ENCODE results near the gene TMPRSS11D. TPM values are rescaled to one million over a fixed set of nuclear protein-coding genes. Genes with fewer than 3 reads are reported as not detected.

Gene TMPRSS11D
- total and polyA plus RNA-seq, 7 experiments from 2014 or later: not detected

GRCh38 chr4:67909905-67910584 is 26.2 kb upstream of the TMPRSS11D start:
- ChIA-PET CTCF (interaction anchor here (0.6 to 0.9 kb wide), 2 partner anchors 161 to 359 kb away, joined by 3 read pairs; no protein-coding TSS in a partner anchor), POLR2A (interaction anchor here (0.8 kb wide), 1 partner anchor 11 kb away, joined by 3 read pairs; no protein-coding TSS in a partner anchor)
- peak in 5 of 9 donors; percentile 7 to 18 (median 13) for DNase-seq
- H3K4me3 Mint-ChIP-seq: no peak overlapping the region
- H3K4me3 ChIP-seq (ENCODE audit: low read length): no peak overlapping the region
- ATAC-seq: no peak
- no peak overlapping the region for H3K27ac ChIP-seq (ENCODE audit: low read depth, low read length)
- H3K4me1 Mint-ChIP-seq: peaks cover 0 to 2% (median 0%) of the 10 kb centered on the region in 7 donors
- no peaks in the 10 kb centered on the region for H3K4me1 ChIP-seq (ENCODE audit: control insufficient read depth in 2 of 2, insufficient read depth in 2 of 2, low read length in 2 of 2)
- peaks cover 0 to 17% (median 4%) of the 10 kb centered on the region in 11 donors for H3K9me3 Mint-ChIP-seq
- H3K36me3 Mint-ChIP-seq: peaks cover 0 to 6% (median 0%) of the 10 kb centered on the region in 5 donors
- H3K27me3 ChIP-seq (ENCODE audit: control insufficient read depth in 2 of 2, insufficient read depth in 2 of 2, low read length in 2 of 2): no peaks in the 10 kb centered on the region
- no peak overlapping the region for H3K27ac Mint-ChIP-seq
- intact Hi-C loops (cut with micrococcal nuclease): loop anchor here (1.0 to 5.0 kb wide), 3 partner anchors 163 to 361 kb away; no protein-coding TSS in a partner anchor
- H3K27me3 Mint-ChIP-seq: peaks cover 3 to 26% (median 13%) of the 10 kb centered on the region in 5 donors
- no peaks in the 10 kb centered on the region for H3K9me3 ChIP-seq (ENCODE audit: control insufficient read depth in 2 of 3, low read length in 3 of 3)
- H3K36me3 ChIP-seq (ENCODE audit: control insufficient read depth in 2 of 3, insufficient read depth in 3 of 3, low read length in 3 of 3): no peaks in the 10 kb centered on the region

- Mint-ChIP-seq H3K9me3 (peaks cover 0 to 17% (median 4%) of the 10 kb centered on the region in 11 donors), H3K36me3 (peaks cover 0 to 6% (median 0%) of the 10 kb centered on the region in 5 donors), H3K4me3 (no peak overlapping the region), H3K4me1 (peaks cover 0 to 2% (median 0%) of the 10 kb centered on the region in 7 donors), H3K27ac (no peak overlapping the region), H3K27me3 (peaks cover 3 to 24% (median 13%) of the 10 kb centered on the region in 5 donors)
- H3K4me1 ChIP-seq (ENCODE audit: control insufficient read depth in 2 of 2, insufficient read depth in 2 of 2, low read length in 2 of 2): no peaks in the 10 kb centered on the region
- no peaks in the 10 kb centered on the region for H3K9me3 ChIP-seq (ENCODE audit: control insufficient read depth in 2 of 3, low read length in 3 of 3)
- H3K27ac ChIP-seq (ENCODE audit: low read depth, low read length): no peak overlapping the region
- intact Hi-C loops (cut with micrococcal nuclease): no loop called here
- CTCF ChIA-PET: no interaction called here
- ATAC-seq: no peak
- H3K27me3 ChIP-seq (ENCODE audit: control insufficient read depth in 2 of 2, insufficient read depth in 2 of 2, low read length in 2 of 2): no peaks in the 10 kb centered on the region
- no peak overlapping the region for H3K4me3 ChIP-seq (ENCODE audit: low read length)
- H3K36me3 ChIP-seq (ENCODE audit: control insufficient read depth in 2 of 3, insufficient read depth in 3 of 3, low read length in 3 of 3): no peaks in the 10 kb centered on the region
- no peak for DNase-seq
- POLR2A ChIA-PET: no interaction called here
These were observed 23.8 kb upstream of the TMPRSS11D start for GRCh38 chr4:67907650-67908049.

GRCh38 chr4:67899096-67899495 is 15.3 kb upstream of the TMPRSS11D start:
- H3K27me3 ChIP-seq (ENCODE audit: control insufficient read depth in 2 of 2, insufficient read depth in 2 of 2, low read length in 2 of 2): no peaks in the 10 kb centered on the region
- H3K27ac ChIP-seq (ENCODE audit: low read depth, low read length): no peak overlapping the region
- ChIA-PET POLR2A (no interaction called here), CTCF (no interaction called here)
- Mint-ChIP-seq H3K27me3 (peaks cover 0 to 4% (median 0%) of the 10 kb centered on the region in 5 donors), H3K9me3 (peaks cover 0 to 5% (median 0%) of the 10 kb centered on the region in 11 donors), H3K4me1 (peaks cover 0 to 7% (median 0%) of the 10 kb centered on the region in 7 donors), H3K27ac (no peak overlapping the region), H3K4me3 (no peak overlapping the region), H3K36me3 (no peaks in the 10 kb centered on the region)
- H3K4me1 ChIP-seq (ENCODE audit: control insufficient read depth in 2 of 2, insufficient read depth in 2 of 2, low read length in 2 of 2): no peaks in the 10 kb centered on the region
- H3K9me3 ChIP-seq (ENCODE audit: control insufficient read depth in 2 of 3, low read length in 3 of 3): no peaks in the 10 kb centered on the region
- no peaks in the 10 kb centered on the region for H3K36me3 ChIP-seq (ENCODE audit: control insufficient read depth in 2 of 3, insufficient read depth in 3 of 3, low read length in 3 of 3)
- intact Hi-C loops (cut with micrococcal nuclease): no loop called here
- no peak for ATAC-seq
- H3K4me3 ChIP-seq (ENCODE audit: low read length): no peak overlapping the region
- DNase-seq: no peak

- H3K36me3 Mint-ChIP-seq: no peaks in the 10 kb centered on the region
- intact Hi-C loops (cut with micrococcal nuclease): no loop called here
- H3K4me3 Mint-ChIP-seq: no peak overlapping the region
- POLR2A ChIA-PET: no interaction called here
- no peak overlapping the region for H3K27ac ChIP-seq (ENCODE audit: low read depth, low read length)
- no peaks in the 10 kb centered on the region for H3K27me3 ChIP-seq (ENCODE audit: control insufficient read depth in 2 of 2, insufficient read depth in 2 of 2, low read length in 2 of 2)
- CTCF ChIA-PET: interaction anchor here (0.6 kb wide), 1 partner anchor 810 kb away, joined by 3 read pairs; no protein-coding TSS in a partner anchor
- H3K27me3 Mint-ChIP-seq: no peaks in the 10 kb centered on the region
- H3K9me3 Mint-ChIP-seq: peaks cover 0 to 5% (median 0%) of the 10 kb centered on the region in 11 donors
- H3K4me1 ChIP-seq (ENCODE audit: control insufficient read depth in 2 of 2, insufficient read depth in 2 of 2, low read length in 2 of 2): no peaks in the 10 kb centered on the region
- peaks cover 0 to 7% (median 0%) of the 10 kb centered on the region in 7 donors for H3K4me1 Mint-ChIP-seq
- no peaks in the 10 kb centered on the region for H3K36me3 ChIP-seq (ENCODE audit: control insufficient read depth in 2 of 3, insufficient read depth in 3 of 3, low read length in 3 of 3)
- DNase-seq: no peak
- no peak for ATAC-seq
- no peak overlapping the region for H3K4me3 ChIP-seq (ENCODE audit: low read length)
- H3K27ac Mint-ChIP-seq: no peak overlapping the region
- H3K9me3 ChIP-seq (ENCODE audit: control insufficient read depth in 2 of 3, low read length in 3 of 3): no peaks in the 10 kb centered on the region
These were observed 13.9 kb upstream of the TMPRSS11D start for GRCh38 chr4:67897686-67898085.

GRCh38 chr4:67896421-67897065 is 12.7 kb upstream of the TMPRSS11D start:
- H3K27ac ChIP-seq (ENCODE audit: low read depth, low read length): no peak overlapping the region
- H3K4me3 Mint-ChIP-seq: no peak overlapping the region
- H3K4me3 ChIP-seq (ENCODE audit: low read length): no peak overlapping the region
- peaks cover 0 to 5% (median 0%) of the 10 kb centered on the region in 11 donors for H3K9me3 Mint-ChIP-seq
- peaks cover 0 to 7% (median 0%) of the 10 kb centered on the region in 7 donors for H3K4me1 Mint-ChIP-seq
- intact Hi-C loops (cut with micrococcal nuclease): no loop called here
- DNase-seq: no peak
- ChIA-PET CTCF (interaction anchor here (0.5 kb wide), 1 partner anchor 139 kb away, joined by 5 read pairs; no protein-coding TSS in a partner anchor), POLR2A (no interaction called here)
- H3K9me3 ChIP-seq (ENCODE audit: control insufficient read depth in 2 of 3, low read length in 3 of 3): no peaks in the 10 kb centered on the region
- H3K27me3 ChIP-seq (ENCODE audit: control insufficient read depth in 2 of 2, insufficient read depth in 2 of 2, low read length in 2 of 2): no peaks in the 10 kb centered on the region
- H3K36me3 Mint-ChIP-seq: no peaks in the 10 kb centered on the region
- no peaks in the 10 kb centered on the region for H3K36me3 ChIP-seq (ENCODE audit: control insufficient read depth in 2 of 3, insufficient read depth in 3 of 3, low read length in 3 of 3)
- no peaks in the 10 kb centered on the region for H3K4me1 ChIP-seq (ENCODE audit: control insufficient read depth in 2 of 2, insufficient read depth in 2 of 2, low read length in 2 of 2)
- no peak overlapping the region for H3K27ac Mint-ChIP-seq
- H3K27me3 Mint-ChIP-seq: no peaks in the 10 kb centered on the region
- ATAC-seq: no peak

- peaks cover 0 to 7% (median 0%) of the 10 kb centered on the region in 7 donors for H3K4me1 Mint-ChIP-seq
- CTCF ChIA-PET: no interaction called here
These were observed 10.9 kb upstream of the TMPRSS11D start for GRCh38 chr4:67894659-67895058.

More at GRCh38 chr4:67894659-67895058, 10.9 kb upstream of the TMPRSS11D start:
- Histone ChIP-seq H3K27ac (ENCODE audit: low read depth, low read length) (no peak overlapping the region), H3K4me1 (ENCODE audit: control insufficient read depth in 2 of 2, insufficient read depth in 2 of 2, low read length in 2 of 2) (no peaks in the 10 kb centered on the region), H3K9me3 (ENCODE audit: control insufficient read depth in 2 of 3, low read length in 3 of 3) (no peaks in the 10 kb centered on the region), H3K36me3 (ENCODE audit: control insufficient read depth in 2 of 3, insufficient read depth in 3 of 3, low read length in 3 of 3) (no peaks in the 10 kb centered on the region), H3K27me3 (ENCODE audit: control insufficient read depth in 2 of 2, insufficient read depth in 2 of 2, low read length in 2 of 2) (no peaks in the 10 kb centered on the region), H3K4me3 (ENCODE audit: low read length) (no peak overlapping the region)
- Mint-ChIP-seq H3K4me3 (no peak overlapping the region), H3K9me3 (peaks cover 0 to 9% (median 0%) of the 10 kb centered on the region in 11 donors), H3K27me3 (no peaks in the 10 kb centered on the region), H3K36me3 (no peaks in the 10 kb centered on the region), H3K27ac (no peak overlapping the region)
- ATAC-seq: no peak
- intact Hi-C loops (cut with micrococcal nuclease): no loop called here
- no peak for DNase-seq
- POLR2A ChIA-PET: no interaction called here
